Measurements from ENCODE around the gene ZNF880.

The ZNF880 gene

DNA sequence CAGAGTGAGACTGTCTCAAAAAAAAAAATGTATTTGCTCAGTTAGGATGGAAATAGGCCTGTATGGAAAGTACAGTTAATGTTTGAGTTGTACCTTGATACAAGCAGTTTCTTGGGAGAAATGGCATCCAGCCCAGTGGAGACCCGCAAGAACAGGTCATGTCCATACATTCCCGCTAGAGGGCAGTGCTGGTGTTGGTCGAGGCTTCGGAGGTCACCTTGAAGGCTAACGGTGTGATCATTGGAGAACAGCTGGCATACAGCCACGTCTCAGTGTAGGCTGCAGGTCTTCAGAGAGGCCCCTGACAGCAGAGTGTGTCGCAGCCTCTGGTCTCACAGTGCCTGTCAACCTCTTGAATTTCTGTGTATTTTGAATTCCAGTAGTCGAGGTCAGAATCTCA lies 26.2 kb upstream of the ZNF880 start:
- Histone ChIP-seq H3K79me2 (ENCODE audit: insufficient read depth, low read length) (no peaks in the 10 kb centered on the region), H3K36me3 (ENCODE audit: low read length) (no peaks in the 10 kb centered on the region), H3K4me2 (ENCODE audit: low read depth, low read length, poor library complexity, severe bottlenecking) (no peak overlapping the region), H3K27me3 (ENCODE audit: low read length) (no peaks in the 10 kb centered on the region), H3K4me3 (ENCODE audit: insufficient read depth, low read length, poor library complexity, severe bottlenecking) (no peak overlapping the region), H3K27ac (ENCODE audit: low read depth, low read length) (no peak overlapping the region), H3K9me3 (ENCODE audit: insufficient read depth, low read length) (no peaks in the 10 kb centered on the region), H3K9ac (ENCODE audit: low read length) (no peak overlapping the region), H3K9me2 (replicated peaks; ENCODE audit: insufficient read depth, low read length) (no peaks in the 10 kb centered on the region), H2AFZ (ENCODE audit: low read depth, low read length, severe bottlenecking) (no peak overlapping the region), H3F3A (ENCODE audit: insufficient read depth) (no peaks in the 10 kb centered on the region), H4K20me1 (ENCODE audit: low read depth, low read length) (no peaks in the 10 kb centered on the region)
- no peak for TF ChIP-seq EZH2phosphoT487 (conservative IDR thresholded peaks at IDR 0.05; ENCODE audit: low read length)
- peak; percentile 44 for TF ChIP-seq CTCF (IDR thresholded peaks at IDR 0.05; ENCODE audit: insufficient read depth, low read length, poor library complexity, severe bottlenecking)

DNA sequence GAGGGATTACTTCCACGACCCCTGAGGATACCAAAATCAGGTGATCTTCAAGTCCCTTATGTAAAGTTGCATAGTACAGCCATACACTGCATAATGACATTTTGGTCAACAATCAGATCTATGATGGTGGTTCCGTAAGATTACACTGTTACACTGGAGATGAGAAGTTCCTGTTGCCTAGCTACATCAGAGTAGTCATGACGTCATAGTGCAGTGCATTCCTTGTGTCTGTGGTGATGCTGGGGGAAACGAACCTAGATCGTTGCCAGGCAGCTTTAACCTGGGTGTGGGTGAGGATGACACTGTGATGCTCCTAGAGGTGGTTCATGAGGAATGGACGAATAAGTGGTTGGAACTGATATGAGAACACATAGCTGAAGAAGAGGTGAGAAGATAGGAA lies 24.6 kb upstream of the ZNF880 start:
- Histone ChIP-seq H3K79me2 (ENCODE audit: insufficient read depth, low read length) (no peaks in the 10 kb centered on the region), H3K4me2 (ENCODE audit: low read depth, low read length, poor library complexity, severe bottlenecking) (no peak overlapping the region), H3F3A (ENCODE audit: insufficient read depth) (no peaks in the 10 kb centered on the region), H3K9me3 (ENCODE audit: insufficient read depth, low read length) (no peaks in the 10 kb centered on the region), H3K27ac (ENCODE audit: low read depth, low read length) (no peak overlapping the region), H3K9me2 (replicated peaks; ENCODE audit: insufficient read depth, low read length) (no peaks in the 10 kb centered on the region), H3K4me3 (ENCODE audit: insufficient read depth, low read length, poor library complexity, severe bottlenecking) (no peak overlapping the region), H3K27me3 (ENCODE audit: low read length) (no peaks in the 10 kb centered on the region), H3K36me3 (ENCODE audit: low read length) (no peaks in the 10 kb centered on the region), H4K20me1 (ENCODE audit: low read depth, low read length) (no peaks in the 10 kb centered on the region), H3K9ac (ENCODE audit: low read length) (no peak overlapping the region), H2AFZ (ENCODE audit: low read depth, low read length, severe bottlenecking) (no peak overlapping the region)
- TF ChIP-seq CTCF (IDR thresholded peaks at IDR 0.05; ENCODE audit: insufficient read depth, low read length, poor library complexity, severe bottlenecking), result no peak
- no peak for TF ChIP-seq EZH2phosphoT487 (conservative IDR thresholded peaks at IDR 0.05; ENCODE audit: low read length)

DNA sequence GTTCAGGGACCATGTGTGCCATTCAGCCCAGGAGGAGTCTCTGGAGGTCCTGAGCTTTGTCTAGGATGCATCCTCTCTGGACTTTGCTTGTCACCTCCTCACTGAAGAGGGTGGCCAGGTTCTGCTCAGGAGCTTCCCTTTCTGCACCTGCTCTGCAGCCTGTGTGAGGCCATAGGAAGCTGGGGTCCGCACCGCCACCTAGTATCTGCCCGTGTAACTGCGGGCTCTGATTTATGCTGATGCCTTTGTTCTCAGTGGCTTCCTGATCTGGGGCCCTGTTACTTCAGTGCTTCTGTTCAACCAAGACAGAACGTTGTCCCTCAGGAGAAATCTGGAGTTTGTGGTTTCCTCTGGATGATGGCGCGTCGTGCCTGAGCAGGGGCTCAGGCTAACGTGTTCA lies 18.2 kb upstream of the ZNF880 start:
- Histone ChIP-seq H3K9ac (ENCODE audit: low read length) (no peak overlapping the region), H3K27me3 (ENCODE audit: low read length) (no peaks in the 10 kb centered on the region), H4K20me1 (ENCODE audit: low read depth, low read length) (no peaks in the 10 kb centered on the region), H3F3A (ENCODE audit: insufficient read depth) (no peaks in the 10 kb centered on the region), H3K27ac (ENCODE audit: low read depth, low read length) (no peak overlapping the region), H3K36me3 (ENCODE audit: low read length) (no peaks in the 10 kb centered on the region), H2AFZ (ENCODE audit: low read depth, low read length, severe bottlenecking) (no peak overlapping the region), H3K4me3 (ENCODE audit: insufficient read depth, low read length, poor library complexity, severe bottlenecking) (no peak overlapping the region), H3K9me3 (ENCODE audit: insufficient read depth, low read length) (no peaks in the 10 kb centered on the region), H3K9me2 (replicated peaks; ENCODE audit: insufficient read depth, low read length) (no peaks in the 10 kb centered on the region), H3K79me2 (ENCODE audit: insufficient read depth, low read length) (no peaks in the 10 kb centered on the region), H3K4me2 (ENCODE audit: low read depth, low read length, poor library complexity, severe bottlenecking) (no peak overlapping the region)
- TF ChIP-seq EZH2phosphoT487 (conservative IDR thresholded peaks at IDR 0.05; ENCODE audit: low read length), result no peak
- peak; percentile 35 for TF ChIP-seq CTCF (IDR thresholded peaks at IDR 0.05; ENCODE audit: insufficient read depth, low read length, poor library complexity, severe bottlenecking)
